HepG2 (cell line): ENCODE results near the gene MOB3C. TPM values are rescaled to one million over a fixed set of nuclear protein-coding genes. Genes with fewer than 3 reads are reported as not detected.

ENCODE experiments used
- ATAC-seq: fragments of 200-7000 bp; cut with Tn5 transposase; 3 replicates; pipeline ENCODE4 v1.9.1; 2020; ENCODE audit warnings: mild to moderate bottlenecking, moderate library complexity
- BruUV-seq: library from RNA; stranded (reverse); fragments of 400-500 nt; replicated peaks from 2 replicates; lab custom pipeline; 2021; lab: Mats Ljungman, UMichigan
- CTCF ChIA-PET: fragments of 300-600 bp; formaldehyde crosslinking; extraction: SDS; loops from one replicate; lab custom pipeline; 2021; ENCODE audit warnings: low total read pairs, inconsistent platforms, low intra/inter-chr PET ratio; lab: Yijun Ruan, JAX
- POLR2A ChIA-PET: fragments of 350-600 bp; sonication (Branson Sonifier 250); formaldehyde crosslinking; loops from one replicate; lab custom pipeline; 2020; ENCODE audit warnings: antibody characterized with exemption, inconsistent platforms; lab: Yijun Ruan, JAX
- DNase-seq: peaks from one replicate; pipeline ENCODE4 v3.0.0-alpha.2; 2015; ENCODE audit warnings: low spot score
- FAIRE-seq: peaks from 3 replicates; lab custom pipeline; 2011; peaks lifted over from hg19 to GRCh38; lab: Jason Lieb, UNC
- H2AFZ ChIP-seq: one replicate; pipeline ENCODE4 v1.6.1; 2011; ENCODE audit warnings: low read length, inconsistent platforms
- H3K27ac ChIP-seq: fragments of 300-600 bp; 3 replicates; pipeline ENCODE4 v1.8.0; 2011; ENCODE audit warnings: mixed run types, mild to moderate bottlenecking, mixed read lengths, low read length, inconsistent platforms; ENCODE audit not compliant: insufficient read depth; ENCODE audit errors: extremely low read length
- H3K27me3 ChIP-seq, 2 experiments: fragments of 200-600 bp in 1 of 2; 2 replicates in 1 of 2; 3 replicates in 1 of 2; pipeline versions ENCODE4 v1.6.0 to v1.8.0; 2011; ENCODE audit warnings: low read length in 2 of 2, mild to moderate bottlenecking in 2 of 2, moderate library complexity in 2 of 2, inconsistent platforms in 1 of 2; ENCODE audit not compliant: insufficient read depth in 2 of 2, control insufficient read depth in 1 of 2
- H3K36me3 ChIP-seq, 2 experiments: fragments of 200-600 bp in 1 of 2; replicated peaks in 1 of 2; 2 replicates in 1 of 2; 3 replicates in 1 of 2; pipeline versions ENCODE4 v1.5.1 to v1.8.0; 2011; ENCODE audit warnings: low read length in 2 of 2, inconsistent platforms in 1 of 2; ENCODE audit not compliant: insufficient read depth in 2 of 2, control insufficient read depth in 1 of 2
- H3K4me1 ChIP-seq: 2 replicates; pipeline ENCODE4 v1.5.1; 2012; ENCODE audit warnings: low read length, inconsistent platforms; ENCODE audit not compliant: insufficient read depth
- H3K4me2 ChIP-seq: 2 replicates; pipeline ENCODE4 v1.6.0; 2011; ENCODE audit warnings: low read depth, low read length, inconsistent platforms
- H3K4me3 ChIP-seq, 3 experiments: fragments of 200-600 bp in 1 of 3; sonication (generic), shearing (Covaris generic) in 1 of 3; replicated peaks in 1 of 3; 2 replicates each; pipeline ENCODE4 v1.5.1; 2011 to 2016; ENCODE audit warnings: low read length in 3 of 3, inconsistent platforms in 2 of 3, low read depth in 2 of 3, mild to moderate bottlenecking in 2 of 3, control low read depth in 1 of 3, mixed read lengths in 1 of 3; ENCODE audit not compliant: insufficient read depth in 1 of 3
- H3K79me2 ChIP-seq: one replicate; pipeline ENCODE4 v1.6.1; 2011; ENCODE audit warnings: low read length, inconsistent platforms; ENCODE audit not compliant: insufficient read depth
- H3K9ac ChIP-seq: 2 replicates; pipeline ENCODE4 v1.6.0; 2011; ENCODE audit warnings: mild to moderate bottlenecking, low read depth, low read length, inconsistent platforms; ENCODE audit not compliant: insufficient read depth
- H3K9me3 ChIP-seq: 2 replicates; pipeline ENCODE4 v1.5.1; 2012; ENCODE audit warnings: mild to moderate bottlenecking, low read length
- H4K20me1 ChIP-seq: 2 replicates; pipeline ENCODE4 v1.6.0; 2011; ENCODE audit warnings: inconsistent platforms, mild to moderate bottlenecking, low read length, moderate library complexity; ENCODE audit not compliant: insufficient read depth
- BCLAF1 ChIP-seq: fragments of 450-650 bp; IDR thresholded peaks from 2 replicates; pipeline ENCODE4 v1.6.1; 2017; ENCODE audit warnings: mild to moderate bottlenecking
- CBX2 ChIP-seq, 2 experiments: fragments of 200-600 bp in 1 of 2; sonication (generic); formaldehyde crosslinking in 1 of 2; IDR thresholded peaks; 2 replicates each; pipeline versions ENCODE4 v1.7.0 to v1.8.1; 2018 to 2022; ENCODE audit warnings: low read depth in 2 of 2, low read length in 1 of 2, mild to moderate bottlenecking in 1 of 2, missing genetic modification reagents in 1 of 2
- MNT ChIP-seq: fragments of 450-650 bp; IDR thresholded peaks from 2 replicates; pipeline ENCODE4 v1.6.1; 2016
- THAP7 ChIP-seq: sonication (generic); formaldehyde crosslinking; IDR thresholded peaks from 2 replicates; pipeline ENCODE4 v1.8.1; 2023; ENCODE audit warnings: mild to moderate bottlenecking, missing genetic modification reagents
- XRCC5 ChIP-seq: fragments of 200-400 bp; formaldehyde crosslinking; optimal IDR thresholded peaks from 2 replicates; pipeline ENCODE3; 2017; ENCODE audit warnings: mild to moderate bottlenecking, low read length
- ZNF441 ChIP-seq: sonication (generic); formaldehyde crosslinking; IDR thresholded peaks from 2 replicates; pipeline ENCODE4 v1.7.0; 2021; ENCODE audit warnings: missing genetic modification reagents, borderline replicate concordance
- ZNF615 ChIP-seq: sonication (generic); formaldehyde crosslinking; IDR thresholded peaks from 2 replicates; pipeline ENCODE4 v1.5.0; 2020; ENCODE audit warnings: mild to moderate bottlenecking, missing genetic modification reagents, borderline replicate concordance
- ZNF713 ChIP-seq: sonication (generic); formaldehyde crosslinking; IDR thresholded peaks from 2 replicates; pipeline ENCODE4 v1.4.0; 2020; ENCODE audit warnings: mild to moderate bottlenecking, missing genetic modification reagents
- WGBS: methylation state at CpG from one replicate; pipeline ENCODE4 v1.1.6; 2017; ENCODE audit warnings: low lambda C conversion rate; 5-methylcytosine and 5-hydroxymethylcytosine counted together
- in situ Hi-C: cut with HindIII; loops from 2 replicates; pipeline ENCODE4 v1.10.0; 2017; ENCODE audit warnings: low pct_unique_long_range_greater_than_20kb; ENCODE audit not compliant: extremely low pct_ligation_motif_present
- intact Hi-C: fragments of 100-400 bp; cut with micrococcal nuclease; formaldehyde crosslinking; loops from one replicate; pipeline ENCODE4 v1.10.0; 2022; ENCODE audit not compliant: unreplicated experiment
- polyA plus RNA-seq, 8 experiments: library from polyadenylated mRNA; depleted of rRNA in 3 of 8; stranded (reverse) in 7 of 8; unstranded in 1 of 8; fragments of >200 nt; fragmentation: Illumina TruSeq in 4 of 8; extraction: Trizol in 4 of 8; gene quantifications; 2 replicates each; pipeline versions ENCODE4 v1.2.1 to v1.2.3, GENCODE V29; 2011 to 2016; ENCODE audit warnings: low read depth in 4 of 8, missing spikeins in 1 of 8, mixed read lengths in 1 of 8; ENCODE audit not compliant: insufficient read depth in 1 of 8
- total RNA-seq, 5 experiments: library from RNA; depleted of rRNA; stranded (reverse); fragments of >200 nt; fragmentation: Illumina TruSeq; extraction: Trizol; gene quantifications; 2 replicates each; pipeline ENCODE4 v1.2.3, GENCODE V29; 2016; ENCODE audit warnings: low read depth in 1 of 5

MOB3C gene
- total and polyA plus RNA-seq, 2 of the 13 experiments (the other 11 are each of a cell fraction or from before 2014, with no cell fraction given) = 3.5 to 4.1 TPM

- TF ChIP-seq BCLAF1 (no peak), ZNF713 (no peak), XRCC5 (no peak), ZNF615 (CRISPR knock-in tag) (no peak), CBX2 (IDR thresholded peaks at IDR 0.05; ENCODE audit: low read depth, low read length) (no peak), CBX2 (CRISPR knock-in tag; IDR thresholded peaks at IDR 0.05; ENCODE audit: low read depth) (no peak)
Measured at GRCh38 chr1:46654012-46654411, 37.4 kb upstream of the MOB3C start (continued).

- intact Hi-C loops = no loop called here
- Histone ChIP-seq H3K9ac (no peak overlapping the region), H3K9me3 (no peaks in the 10 kb centered on the region; the same call in 1 of the 2 replicates), H3K36me3 (peaks cover 6 to 43% of the 10 kb centered on the region in 2 experiments), H2AFZ (no peak overlapping the region), H4K20me1 (no peaks in the 10 kb centered on the region), H3K27me3 (no peaks in the 10 kb centered on the region), H3K4me3 (no peak overlapping the region)
- 96% methylated on average over 2 of the region's 2 CpGs for WGBS
- FAIRE-seq (no peak), ATAC-seq (no peak), DNase-seq (no peak)
- no TSS peak for BruUV-seq
- in situ Hi-C loops = no loop called here
- POLR2A ChIA-PET = no interaction called here
- no peak for TF ChIP-seq THAP7 (CRISPR knock-in tag)
- TF ChIP-seq MNT = peak; percentile 87
- TF ChIP-seq ZNF441 (CRISPR knock-in tag) = no peak
- TF ChIP-seq, all 625 proteins: peak for 1
- Histone ChIP-seq H3K79me2 (no peaks in the 10 kb centered on the region), H3K4me2 (no peak overlapping the region), H3K4me1 (no peaks in the 10 kb centered on the region), H3K27ac (no peak overlapping the region)
- CTCF ChIA-PET = no interaction called here
Measured at GRCh38 chr1:46653405-46653958, 36.9 kb upstream of the MOB3C start.
